Thoracic aorta (tissue), 2 donors: Measurements from ENCODE around the gene ANKRD17. TPM values are rescaled to one million over a fixed set of nuclear protein-coding genes. Genes with fewer than 3 reads are reported as not detected.
"Not testable (repeated sequence)": the region's sequence is repeated elsewhere in the genome, so short reads cannot be mapped to it uniquely, and the experiment has no call there.

Source experiments
- ATAC-seq: fragments of 150-250 bp; one replicate; pipeline ENCODE4 v1.8.0; 2017; ENCODE audit warnings: low read depth; ENCODE audit not compliant: insufficient number of reproducible peaks, low FRiP score
- DNase-seq: peaks from one replicate; pipeline ENCODE4 v3.0.0-alpha.2; 2020; ENCODE audit warnings: low spot score
- H3K27ac ChIP-seq, 2 donors: fragments of 200-600 bp; sonication (generic); 1 replicate in 1 of 2; 2 replicates in 1 of 2; pipeline ENCODE4 v1.5.1; 2016; ENCODE audit warnings: mild to moderate bottlenecking in 2 of 2, moderate library complexity in 2 of 2
- H3K27me3 ChIP-seq: fragments of 200-600 bp; sonication (generic); replicated peaks from 2 replicates; pipeline ENCODE4 v1.6.0; 2016; ENCODE audit warnings: mild to moderate bottlenecking; ENCODE audit not compliant: insufficient read depth
- H3K36me3 ChIP-seq: fragments of 200-600 bp; sonication (generic); one replicate; pipeline ENCODE4 v1.5.1; 2016
- H3K4me1 ChIP-seq, 2 donors: fragments of 200-600 bp; sonication (generic); 1 replicate in 1 of 2; 2 replicates in 1 of 2; pipeline versions ENCODE4 v1.5.1 to v1.6.0; 2016; ENCODE audit warnings: low read depth in 2 of 2, mild to moderate bottlenecking in 1 of 2; ENCODE audit not compliant: control insufficient read depth in 1 of 2
- H3K4me3 ChIP-seq: fragments of 200-600 bp; sonication (generic); 2 replicates; pipeline ENCODE4 v1.5.1; 2016; ENCODE audit warnings: mild to moderate bottlenecking
- H3K9me3 ChIP-seq: fragments of 200-600 bp; sonication (generic); 2 replicates; pipeline ENCODE4 v1.5.1; 2016
- total RNA-seq, 2 donors: library from RNA; depleted of rRNA; stranded (reverse); fragments of >200 nt; gene quantifications; one replicate each; pipeline versions ENCODE4 v1.1.0 to v1.2.3, GENCODE V29; 2016
- TF ChIP-seq, protein P1 (sequence below): fragments of 200-600 bp; sonication (generic); IDR thresholded peaks from one replicate; pipeline ENCODE4 v1.5.1; 2019; ENCODE audit warnings: antibody characterized with exemption

ANKRD17 gene
- total RNA-seq, 2 donors from 2014 or later: 49.3 to 58.8 TPM

DNA sequence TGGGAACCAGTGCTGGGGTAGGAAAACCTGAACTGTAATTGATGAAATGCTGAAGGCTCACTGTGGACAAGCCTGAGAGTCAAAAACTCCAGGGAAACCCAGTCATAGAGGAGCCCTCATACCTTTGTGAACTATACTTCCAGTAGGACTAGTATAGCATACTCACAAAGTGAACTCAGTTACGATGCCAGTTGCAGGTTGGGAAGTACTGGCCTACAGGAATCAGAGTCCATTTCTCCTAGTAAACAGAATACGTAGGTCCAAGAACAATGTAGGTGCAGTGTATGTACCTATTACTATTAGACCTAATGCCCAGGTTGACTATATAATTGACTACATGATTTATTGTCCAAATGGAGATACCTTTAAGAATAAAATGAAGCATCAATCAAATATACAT is 8.5 kb upstream of the ANKRD17 start:
- H3K27me3 ChIP-seq: no peaks in the 10 kb centered on the region
- H3K27ac ChIP-seq: no peak overlapping the region
- H3K9me3 ChIP-seq: no peaks in the 10 kb centered on the region
- TF ChIP-seq, protein P1, sequence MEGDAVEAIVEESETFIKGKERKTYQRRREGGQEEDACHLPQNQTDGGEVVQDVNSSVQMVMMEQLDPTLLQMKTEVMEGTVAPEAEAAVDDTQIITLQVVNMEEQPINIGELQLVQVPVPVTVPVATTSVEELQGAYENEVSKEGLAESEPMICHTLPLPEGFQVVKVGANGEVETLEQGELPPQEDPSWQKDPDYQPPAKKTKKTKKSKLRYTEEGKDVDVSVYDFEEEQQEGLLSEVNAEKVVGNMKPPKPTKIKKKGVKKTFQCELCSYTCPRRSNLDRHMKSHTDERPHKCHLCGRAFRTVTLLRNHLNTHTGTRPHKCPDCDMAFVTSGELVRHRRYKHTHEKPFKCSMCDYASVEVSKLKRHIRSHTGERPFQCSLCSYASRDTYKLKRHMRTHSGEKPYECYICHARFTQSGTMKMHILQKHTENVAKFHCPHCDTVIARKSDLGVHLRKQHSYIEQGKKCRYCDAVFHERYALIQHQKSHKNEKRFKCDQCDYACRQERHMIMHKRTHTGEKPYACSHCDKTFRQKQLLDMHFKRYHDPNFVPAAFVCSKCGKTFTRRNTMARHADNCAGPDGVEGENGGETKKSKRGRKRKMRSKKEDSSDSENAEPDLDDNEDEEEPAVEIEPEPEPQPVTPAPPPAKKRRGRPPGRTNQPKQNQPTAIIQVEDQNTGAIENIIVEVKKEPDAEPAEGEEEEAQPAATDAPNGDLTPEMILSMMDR: no peak
- no peak for DNase-seq
- H3K36me3 ChIP-seq: no peaks in the 10 kb centered on the region
- no peak for ATAC-seq
- no peak overlapping the region for H3K4me3 ChIP-seq
- no peaks in the 10 kb centered on the region for H3K4me1 ChIP-seq

DNA sequence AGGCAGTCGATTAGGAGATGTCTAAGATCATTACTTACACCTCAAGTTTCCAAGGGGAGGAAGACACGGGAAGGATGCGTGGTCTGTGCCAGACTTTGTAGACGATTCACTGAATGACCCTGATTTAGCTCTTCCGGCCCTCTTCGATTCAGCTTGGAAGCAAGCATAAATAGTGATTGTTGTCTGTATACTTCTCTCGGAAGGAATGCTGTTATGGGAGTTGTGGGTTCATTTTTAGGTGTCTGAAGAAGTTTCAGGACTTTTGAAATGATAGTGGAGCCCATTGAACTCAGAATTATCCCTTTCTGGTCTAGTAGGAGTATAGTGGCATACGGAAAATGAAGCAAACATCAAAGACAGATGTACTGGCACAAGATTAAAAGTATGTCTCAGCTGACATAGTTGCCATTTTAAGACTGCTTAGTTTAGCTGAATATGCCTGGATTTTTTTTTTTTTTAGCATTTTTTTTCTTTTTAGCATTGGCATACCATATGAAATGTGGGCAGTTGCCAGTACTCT is 1.0 kb upstream of the ANKRD17 start:
- no peak for ATAC-seq

DNA sequence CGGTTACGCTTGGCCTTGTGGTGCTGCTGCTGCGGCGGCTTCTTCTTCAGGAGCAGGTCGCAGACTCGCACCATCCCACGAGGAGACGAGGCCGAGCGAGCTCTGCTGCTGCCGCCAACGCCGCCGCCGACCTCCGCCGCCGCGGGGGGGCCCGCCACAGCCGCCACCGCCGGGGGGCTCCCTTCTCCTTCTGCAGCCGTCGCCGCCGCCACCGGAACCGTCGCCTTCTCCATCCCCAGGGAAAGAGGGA is 237 bp downstream of the ANKRD17 start:
- H3K4me3 ChIP-seq: peak overlapping the region; percentile 79
- H3K4me1 ChIP-seq: peaks cover 25 to 51% of the 10 kb centered on the region in 2 donors
- H3K27ac ChIP-seq: peak overlapping the region; percentile 89 to 98
- DNase-seq (peak; percentile 8), ATAC-seq (peak; percentile 11)
- H3K36me3 ChIP-seq: no peaks in the 10 kb centered on the region
- no peaks in the 10 kb centered on the region for H3K27me3 ChIP-seq
- TF ChIP-seq, protein P1: peak; percentile 30
- no peaks in the 10 kb centered on the region for H3K9me3 ChIP-seq

More for the DNA sequence above, 1.0 kb upstream of the ANKRD17 start:
- no peak for DNase-seq
- Histone ChIP-seq H3K4me1 (peaks cover 18 to 38% of the 10 kb centered on the region in 2 donors), H3K27ac (peak overlapping the region; percentile 89 to 98), H3K36me3 (no peaks in the 10 kb centered on the region), H3K9me3 (no peaks in the 10 kb centered on the region), H3K4me3 (peak overlapping the region; percentile 79), H3K27me3 (no peaks in the 10 kb centered on the region)
- TF ChIP-seq, protein P1: no peak

DNA sequence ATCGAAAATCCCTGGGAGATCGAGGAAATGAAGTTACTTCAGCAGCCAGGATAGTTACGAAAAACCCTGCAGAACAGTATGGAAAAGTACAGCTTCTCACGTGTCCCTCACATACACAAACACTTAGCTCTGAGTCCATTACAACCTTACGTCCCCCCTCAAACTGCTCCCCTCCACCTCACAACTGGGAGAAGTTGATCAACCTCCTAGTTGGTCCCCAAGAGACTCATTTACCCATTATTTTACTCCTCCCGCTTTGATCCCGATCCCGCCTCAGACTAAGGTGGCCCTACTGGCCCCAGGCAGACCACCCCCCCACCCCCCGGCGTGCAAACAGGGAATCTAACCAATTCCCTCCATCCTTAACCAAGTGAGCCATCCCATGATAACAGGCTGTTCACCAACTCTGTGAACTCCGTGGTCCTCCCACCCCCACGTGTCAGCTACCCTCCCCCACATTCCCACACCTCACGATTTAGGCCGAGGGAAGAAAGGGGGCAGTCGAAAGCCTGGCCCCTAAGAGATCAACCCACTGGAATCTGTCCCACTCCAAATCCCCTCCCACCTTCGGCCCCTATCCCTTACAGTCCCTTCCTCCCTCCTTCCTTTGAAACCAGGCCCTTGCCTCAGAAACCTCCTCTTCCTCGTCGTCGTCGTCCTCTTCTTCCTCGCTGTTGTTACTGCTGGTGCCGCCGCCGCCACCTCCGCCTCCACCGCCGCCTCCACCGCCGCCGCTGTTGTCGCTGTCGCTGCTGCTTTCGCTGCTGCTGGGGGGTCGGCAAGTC is 755 bp downstream of the ANKRD17 start:
- TF ChIP-seq, protein P1: no peak

DNA sequence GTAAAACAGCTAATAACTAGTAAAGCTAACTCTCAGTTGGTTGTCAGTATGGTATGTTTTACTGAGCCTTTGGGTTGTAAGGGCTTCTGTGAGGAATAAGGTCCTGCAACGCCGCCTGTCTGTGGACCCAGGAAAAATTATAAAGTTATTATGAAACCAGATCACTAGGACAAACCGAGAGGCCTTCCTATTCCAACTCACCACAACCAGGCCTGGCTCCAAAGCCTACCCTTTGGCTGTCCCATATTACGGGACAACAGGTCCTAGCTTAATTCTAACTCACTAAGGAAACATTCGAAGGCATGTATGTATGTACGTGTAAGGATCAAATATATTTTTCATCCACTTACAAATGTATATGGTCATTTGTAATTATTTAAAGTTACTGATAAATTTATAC is 1.4 kb downstream of the ANKRD17 start:
- Histone ChIP-seq H3K27me3 (no peaks in the 10 kb centered on the region), H3K4me3 (peak overlapping the region; percentile 79), H3K4me1 (peaks cover 30 to 60% of the 10 kb centered on the region in 2 donors), H3K36me3 (no peaks in the 10 kb centered on the region), H3K9me3 (no peaks in the 10 kb centered on the region), H3K27ac (peak overlapping the region; percentile 89 to 98)
- DNase-seq (peak; percentile 51), ATAC-seq (peak; percentile 65)
- TF ChIP-seq, protein P1: peak; percentile 66

More for the DNA sequence above, 755 bp downstream of the ANKRD17 start:
- Histone ChIP-seq H3K9me3 (no peaks in the 10 kb centered on the region), H3K4me1 (peaks cover 25 to 56% of the 10 kb centered on the region in 2 donors), H3K27me3 (no peaks in the 10 kb centered on the region), H3K4me3 (peak overlapping the region; percentile 79), H3K36me3 (no peaks in the 10 kb centered on the region), H3K27ac (peak overlapping the region; percentile 89 to 98)
- no peak for DNase-seq
- no peak for ATAC-seq

DNA sequence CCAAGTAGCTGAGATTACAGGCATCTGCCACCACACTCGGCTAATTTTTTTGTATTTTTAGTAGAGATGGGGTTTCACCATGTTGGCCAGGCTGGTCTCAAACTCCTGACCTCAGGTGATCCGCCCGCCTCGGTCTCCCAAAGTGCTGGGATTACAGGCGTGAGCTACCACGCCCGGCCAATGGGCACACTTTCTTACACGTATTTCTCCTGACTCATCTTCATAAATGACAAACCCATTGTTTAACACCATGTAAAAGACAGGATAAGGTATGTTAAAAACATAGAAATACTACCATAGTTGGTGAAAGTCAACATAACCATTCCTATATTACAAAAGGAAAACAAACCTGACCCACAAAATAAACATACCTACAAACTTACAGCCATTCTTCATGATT is 2.8 kb downstream of the ANKRD17 start:
- H3K36me3 ChIP-seq, H3K27me3 ChIP-seq, H3K9me3 ChIP-seq, ATAC-seq, DNase-seq, H3K27ac ChIP-seq: not testable (repeated sequence)
- peaks cover 33 to 63% of the 10 kb centered on the region in 2 donors for H3K4me1 ChIP-seq
- H3K4me3 ChIP-seq: peak overlapping the region; percentile 79
